Mesenchymal stem cell (in vitro differentiated cells and primary cell): ENCODE data around the gene CFAP74.

Experiments used
- DNase-seq: peaks from one replicate; pipeline ENCODE4 v3.0.0-alpha.2; 2013
- H2AFZ ChIP-seq: one replicate; pipeline ENCODE4 v1.6.1; 2013; ENCODE audit warnings: low read depth, mild to moderate bottlenecking, control low read depth, inconsistent platforms, low read length, moderate library complexity
- H2AK5ac ChIP-seq: 2 replicates; pipeline ENCODE4 v1.6.1; 2013; ENCODE audit warnings: low read length, moderate library complexity, mild to moderate bottlenecking, inconsistent platforms; ENCODE audit not compliant: severe bottlenecking
- H2BK120ac ChIP-seq: one replicate; pipeline ENCODE4 v1.6.1; 2013; ENCODE audit warnings: low read depth, mild to moderate bottlenecking, inconsistent platforms, low read length, moderate library complexity
- H2BK12ac ChIP-seq, 2 experiments: one replicate each; pipeline ENCODE4 v1.6.1; 2013; ENCODE audit warnings: inconsistent platforms in 2 of 2, low read length in 2 of 2, mild to moderate bottlenecking in 2 of 2, moderate library complexity in 2 of 2, control low read depth in 1 of 2
- H2BK15ac ChIP-seq: one replicate; pipeline ENCODE4 v1.6.1; 2013; ENCODE audit warnings: mild to moderate bottlenecking, low read depth, inconsistent platforms; ENCODE audit not compliant: poor library complexity, severe bottlenecking
- H2BK5ac ChIP-seq: 2 replicates; pipeline ENCODE4 v1.6.1; 2013; ENCODE audit warnings: low read depth, mild to moderate bottlenecking, low read length, control low read depth, inconsistent platforms; ENCODE audit not compliant: poor library complexity, severe bottlenecking
- H3K14ac ChIP-seq, 2 experiments: one replicate each; pipeline ENCODE4 v1.6.1; 2013; ENCODE audit warnings: inconsistent platforms in 2 of 2, low read length in 2 of 2, control low read depth in 1 of 2, mild to moderate bottlenecking in 1 of 2, moderate library complexity in 1 of 2
- H3K18ac ChIP-seq, 2 experiments: one replicate each; pipeline ENCODE4 v1.6.1; 2013; ENCODE audit warnings: inconsistent platforms in 2 of 2, low read length in 2 of 2, control low read depth in 1 of 2, low read depth in 1 of 2, mild to moderate bottlenecking in 1 of 2
- H3K23ac ChIP-seq, 2 experiments: one replicate each; pipeline ENCODE4 v1.6.1; 2013; ENCODE audit warnings: inconsistent platforms in 2 of 2, low read length in 2 of 2, mild to moderate bottlenecking in 2 of 2, moderate library complexity in 2 of 2, control low read depth in 1 of 2
- H3K27ac ChIP-seq: 2 replicates; pipeline ENCODE4 v1.5.1; 2013; ENCODE audit warnings: mild to moderate bottlenecking, moderate library complexity, low read length, control low read depth, inconsistent platforms; ENCODE audit not compliant: poor library complexity, severe bottlenecking
- H3K27me3 ChIP-seq, 2 experiments: 2 replicates each; pipeline versions ENCODE4 v1.6.1 to v1.7.0; 2013; ENCODE audit warnings: low read length in 2 of 2, mild to moderate bottlenecking in 2 of 2, moderate library complexity in 2 of 2, control low read depth in 1 of 2, inconsistent platforms in 1 of 2; ENCODE audit not compliant: control insufficient read depth in 1 of 2, insufficient read depth in 1 of 2
- H3K36me3 ChIP-seq, 2 experiments: 2 replicates each; pipeline versions ENCODE4 v1.6.1 to v1.7.0; 2013; ENCODE audit warnings: low read length in 2 of 2, control low read depth in 1 of 2, inconsistent platforms in 1 of 2, low read depth in 1 of 2, mild to moderate bottlenecking in 1 of 2; ENCODE audit not compliant: insufficient read depth in 2 of 2, control insufficient read depth in 1 of 2
- H3K4ac ChIP-seq, 2 experiments: one replicate each; pipeline ENCODE4 v1.6.1; 2013; ENCODE audit warnings: inconsistent platforms in 2 of 2, low read length in 2 of 2, mild to moderate bottlenecking in 2 of 2, moderate library complexity in 2 of 2, control low read depth in 1 of 2, low read depth in 1 of 2
- H3K4me1 ChIP-seq: 2 replicates; pipeline ENCODE4 v1.6.1; 2013; ENCODE audit warnings: low read depth, low read length, control low read depth; ENCODE audit not compliant: control insufficient read depth, insufficient read depth
- H3K4me2 ChIP-seq: 2 replicates; pipeline ENCODE4 v1.6.1; 2013; ENCODE audit warnings: low read length, mild to moderate bottlenecking, inconsistent platforms; ENCODE audit not compliant: poor library complexity, severe bottlenecking
- H3K4me3 ChIP-seq, 2 experiments: 2 replicates each; pipeline versions ENCODE4 v1.5.1 to v1.7.0; 2013; ENCODE audit warnings: low read length in 2 of 2, mild to moderate bottlenecking in 2 of 2, control low read depth in 1 of 2, low read depth in 1 of 2; ENCODE audit not compliant: insufficient read depth in 1 of 2
- H3K79me1 ChIP-seq: replicated peaks from 2 replicates; pipeline ENCODE4 v1.6.1; 2013; ENCODE audit warnings: mild to moderate bottlenecking, control low read depth, low read length, inconsistent platforms; ENCODE audit not compliant: poor library complexity, severe bottlenecking
- H3K9ac ChIP-seq: 2 replicates; pipeline ENCODE4 v1.7.0; 2013; ENCODE audit warnings: mild to moderate bottlenecking, low read length, moderate library complexity
- H3K9me3 ChIP-seq: 2 replicates; pipeline ENCODE4 v1.7.0; 2013; ENCODE audit warnings: mild to moderate bottlenecking, low read length; ENCODE audit not compliant: control insufficient read depth
- H4K8ac ChIP-seq: one replicate; pipeline ENCODE4 v1.6.1; 2013; ENCODE audit warnings: inconsistent platforms, mild to moderate bottlenecking, low read length, moderate library complexity
- H4K91ac ChIP-seq: one replicate; pipeline ENCODE4 v1.6.1; 2013; ENCODE audit warnings: mild to moderate bottlenecking, low read length, inconsistent platforms
- WGBS: methylation state at CpG from one replicate; pipeline ENCODE4 v1.1.7; 2013; ENCODE audit warnings: mixed read lengths; 5-methylcytosine and 5-hydroxymethylcytosine counted together

Gene CFAP74

DNA sequence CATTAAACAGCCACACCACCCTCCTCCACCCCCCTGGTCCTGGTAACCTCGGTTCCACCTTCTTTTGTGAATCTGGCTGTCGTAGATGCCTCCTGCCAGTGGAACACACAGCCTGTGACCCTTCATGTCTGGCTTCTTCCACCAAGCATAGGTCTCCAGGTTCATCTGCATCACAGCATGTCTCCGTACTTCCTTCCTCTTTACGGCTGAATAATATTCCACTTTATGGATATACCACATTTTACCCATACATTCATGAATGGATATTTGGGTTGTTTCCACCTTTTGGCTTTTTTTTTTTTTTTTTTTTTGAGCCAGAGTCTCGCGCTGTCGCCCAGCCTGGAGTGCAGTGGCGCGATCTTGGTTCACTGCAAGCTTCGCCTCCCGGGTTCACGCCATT, 100.4 kb downstream of the CFAP74 start:
- no peak overlapping the region for H2BK15ac ChIP-seq
- H2BK5ac ChIP-seq, result no peak overlapping the region
- no peak overlapping the region for H4K91ac ChIP-seq
- no peaks in the 10 kb centered on the region for H3K27me3 ChIP-seq
- H3K4ac ChIP-seq, result no peak overlapping the region
- no peak overlapping the region for H3K4me3 ChIP-seq
- no peak overlapping the region for H3K23ac ChIP-seq
- no peak overlapping the region for H3K27ac ChIP-seq
- WGBS, result 91% methylated on average over 4 of the region's 12 CpGs
- no peak overlapping the region for H3K4me2 ChIP-seq
- no peak overlapping the region for H3K9ac ChIP-seq
- H3K9me3 ChIP-seq, result no peaks in the 10 kb centered on the region
- H2BK12ac ChIP-seq, result no peak overlapping the region
- H2AK5ac ChIP-seq, result no peak overlapping the region
- H4K8ac ChIP-seq, result no peak overlapping the region
- peaks cover 8% of the 10 kb centered on the region for H3K79me1 ChIP-seq
- peaks cover 21% of the 10 kb centered on the region for H3K4me1 ChIP-seq
- H3K18ac ChIP-seq, result no peak overlapping the region
- no peak overlapping the region for H3K14ac ChIP-seq
- no peak for DNase-seq
- peaks cover 0 to 8% of the 10 kb centered on the region in 2 experiments for H3K36me3 ChIP-seq
- no peak overlapping the region for H2AFZ ChIP-seq
- H2BK120ac ChIP-seq, result no peak overlapping the region

DNA sequence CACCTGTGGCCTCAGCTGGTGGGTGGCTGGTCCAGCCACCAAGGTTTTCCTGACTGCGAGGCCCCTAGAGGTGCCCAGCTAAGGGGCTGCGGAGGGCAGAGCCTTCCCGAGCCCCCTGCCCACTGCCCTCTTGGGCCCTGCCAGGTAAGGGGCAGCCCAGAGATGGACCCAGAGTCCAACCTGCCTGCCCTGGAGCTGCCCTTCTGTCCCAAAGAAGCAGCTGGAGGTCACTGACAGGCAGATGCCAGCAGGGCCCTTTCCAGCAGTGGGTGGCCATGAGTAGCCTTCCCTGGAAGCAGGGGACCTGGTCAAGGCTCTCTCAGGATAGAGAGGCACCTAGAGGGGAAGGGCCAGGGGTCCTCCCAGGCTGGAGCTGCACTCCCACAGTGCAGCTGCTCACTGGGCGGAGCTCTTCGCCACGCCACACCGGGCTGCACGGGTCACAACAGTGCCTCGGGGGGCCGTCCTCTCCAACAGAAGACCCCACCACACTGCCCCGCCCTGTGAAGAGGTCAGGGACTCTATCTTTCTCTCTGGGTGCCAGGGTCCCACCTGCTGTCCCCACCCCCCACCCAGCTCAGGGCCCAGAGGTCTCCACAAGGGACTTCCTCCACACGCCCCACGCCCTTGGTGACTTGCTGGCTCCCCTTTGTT, 101.8 kb downstream of the CFAP74 start:
- peaks cover 13% of the 10 kb centered on the region for H3K4me1 ChIP-seq
- no peak overlapping the region for H4K91ac ChIP-seq
- H2AFZ ChIP-seq, result no peak overlapping the region
- H3K27me3 ChIP-seq, result no peaks in the 10 kb centered on the region
- no peak overlapping the region for H4K8ac ChIP-seq
- peaks cover under 1% of the 10 kb centered on the region for H3K79me1 ChIP-seq
- no peak overlapping the region for H2BK120ac ChIP-seq
- no peak overlapping the region for H3K14ac ChIP-seq
- H3K4ac ChIP-seq, result no peak overlapping the region
- no peaks in the 10 kb centered on the region for H3K9me3 ChIP-seq
- H3K4me3 ChIP-seq, result no peak overlapping the region
- no peak overlapping the region for H2BK12ac ChIP-seq
- 83% methylated on average over 13 of the region's 13 CpGs for WGBS
- H2BK15ac ChIP-seq, result no peak overlapping the region
- no peak overlapping the region for H2BK5ac ChIP-seq
- no peak overlapping the region for H3K27ac ChIP-seq
- H3K36me3 ChIP-seq, result peaks cover 0 to under 1% of the 10 kb centered on the region in 2 experiments
- H3K4me2 ChIP-seq, result no peak overlapping the region
- H3K23ac ChIP-seq, result no peak overlapping the region
- DNase-seq, result no peak
- H3K18ac ChIP-seq, result no peak overlapping the region
- no peak overlapping the region for H3K9ac ChIP-seq
- H2AK5ac ChIP-seq, result no peak overlapping the region

DNA sequence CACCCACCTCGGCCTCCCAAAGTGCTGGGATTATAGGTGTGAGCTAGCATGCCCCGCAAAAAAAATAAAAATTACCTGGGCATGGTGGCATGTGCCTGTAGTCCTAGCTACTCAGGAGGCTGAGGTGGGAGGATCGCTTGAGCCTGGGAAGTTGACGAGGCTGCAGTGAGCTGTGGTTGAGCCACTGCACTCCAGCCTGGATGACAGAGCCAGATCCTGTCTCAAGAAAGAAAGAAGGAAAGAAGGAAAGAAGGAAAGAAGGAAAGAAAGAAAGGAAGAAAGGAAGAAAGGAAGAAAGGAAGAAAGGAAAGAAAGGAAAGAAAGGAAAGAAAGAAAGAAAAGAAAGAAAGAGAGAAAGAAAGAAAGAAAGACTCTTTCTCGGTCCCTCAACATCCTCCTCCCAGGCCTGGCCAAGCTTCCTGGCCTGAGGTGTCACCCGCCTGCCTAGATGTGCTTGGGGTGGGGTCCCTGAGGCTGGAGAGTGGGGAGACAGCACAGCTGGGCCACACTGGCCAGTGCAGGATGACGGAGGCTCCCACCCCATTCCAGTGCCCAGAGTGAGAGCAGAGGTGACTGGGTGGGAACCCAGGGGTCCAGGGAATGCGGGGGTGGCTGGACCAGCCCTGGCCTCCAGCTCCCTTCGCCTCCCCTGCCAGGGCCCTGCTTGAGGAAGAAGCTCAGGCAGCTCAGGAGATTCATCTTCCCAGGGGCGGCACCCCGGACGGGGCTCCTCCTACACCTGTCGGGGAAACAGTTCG, 102.5 kb downstream of the CFAP74 start:
- no peaks in the 10 kb centered on the region for H3K36me3 ChIP-seq

DNA sequence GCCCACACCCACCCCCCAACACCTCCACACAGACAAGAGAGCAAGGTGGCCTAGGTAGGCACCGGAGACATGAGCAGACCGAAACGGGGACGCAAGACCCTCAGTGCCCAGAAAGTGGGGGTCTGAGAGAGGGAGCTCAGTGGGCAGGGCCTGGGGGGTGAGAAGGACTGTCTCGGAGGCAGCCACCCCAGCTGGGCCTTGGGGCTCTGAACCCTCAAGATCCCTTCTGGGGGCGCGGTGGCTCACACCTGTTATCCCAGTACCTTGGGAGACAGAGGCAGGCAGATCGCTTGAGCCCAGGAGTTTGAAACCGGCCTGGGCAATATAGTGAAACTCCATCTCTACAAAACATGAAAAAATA, 103.6 kb downstream of the CFAP74 start:
- H4K91ac ChIP-seq, result no peak overlapping the region
- DNase-seq, result no peak
- H2AK5ac ChIP-seq, result no peak overlapping the region
- H3K27me3 ChIP-seq, result peaks cover 0 to 10% of the 10 kb centered on the region in 2 experiments
- no peak overlapping the region for H3K27ac ChIP-seq
- 96% methylated on average over 9 of the region's 9 CpGs for WGBS
- no peak overlapping the region for H2BK120ac ChIP-seq
- no peak overlapping the region for H3K4me3 ChIP-seq
- no peak overlapping the region for H2AFZ ChIP-seq
- H4K8ac ChIP-seq, result no peak overlapping the region
- no peak overlapping the region for H3K4ac ChIP-seq
- no peaks in the 10 kb centered on the region for H3K36me3 ChIP-seq
- no peak overlapping the region for H3K14ac ChIP-seq
- no peak overlapping the region for H3K4me2 ChIP-seq
- no peaks in the 10 kb centered on the region for H3K9me3 ChIP-seq
- no peak overlapping the region for H2BK5ac ChIP-seq
- H3K18ac ChIP-seq, result no peak overlapping the region
- H3K9ac ChIP-seq, result no peak overlapping the region
- H2BK15ac ChIP-seq, result no peak overlapping the region
- H3K4me1 ChIP-seq, result peaks cover 8% of the 10 kb centered on the region
- H3K79me1 ChIP-seq, result peaks cover under 1% of the 10 kb centered on the region
- H2BK12ac ChIP-seq, result no peak overlapping the region
- H3K23ac ChIP-seq, result no peak overlapping the region

More for the DNA sequence above, 102.5 kb downstream of the CFAP74 start:
- peaks cover 6% of the 10 kb centered on the region for H3K4me1 ChIP-seq
- H3K27ac ChIP-seq, result no peak overlapping the region
- H4K8ac ChIP-seq, result no peak overlapping the region
- no peak overlapping the region for H2AFZ ChIP-seq
- H2BK120ac ChIP-seq, result no peak overlapping the region
- no peaks in the 10 kb centered on the region for H3K9me3 ChIP-seq
- WGBS, result 81% methylated on average over 12 of the region's 14 CpGs
- H3K4ac ChIP-seq, result no peak overlapping the region
- H2AK5ac ChIP-seq, result no peak overlapping the region
- no peak overlapping the region for H3K14ac ChIP-seq
- no peak overlapping the region for H3K18ac ChIP-seq
- no peak for DNase-seq
- H3K4me3 ChIP-seq, result no peak overlapping the region
- no peak overlapping the region for H3K9ac ChIP-seq
- no peak overlapping the region for H2BK15ac ChIP-seq
- H3K4me2 ChIP-seq, result no peak overlapping the region
- H2BK5ac ChIP-seq, result no peak overlapping the region
- no peaks in the 10 kb centered on the region for H3K27me3 ChIP-seq
- H3K79me1 ChIP-seq, result no peaks in the 10 kb centered on the region
- H2BK12ac ChIP-seq, result peak overlapping the region in 1 of 2 experiments; percentile 33
- H3K23ac ChIP-seq, result no peak overlapping the region
- no peak overlapping the region for H4K91ac ChIP-seq
